ENCODE results near the gene LRP1.

LRP1 gene

DNA sequence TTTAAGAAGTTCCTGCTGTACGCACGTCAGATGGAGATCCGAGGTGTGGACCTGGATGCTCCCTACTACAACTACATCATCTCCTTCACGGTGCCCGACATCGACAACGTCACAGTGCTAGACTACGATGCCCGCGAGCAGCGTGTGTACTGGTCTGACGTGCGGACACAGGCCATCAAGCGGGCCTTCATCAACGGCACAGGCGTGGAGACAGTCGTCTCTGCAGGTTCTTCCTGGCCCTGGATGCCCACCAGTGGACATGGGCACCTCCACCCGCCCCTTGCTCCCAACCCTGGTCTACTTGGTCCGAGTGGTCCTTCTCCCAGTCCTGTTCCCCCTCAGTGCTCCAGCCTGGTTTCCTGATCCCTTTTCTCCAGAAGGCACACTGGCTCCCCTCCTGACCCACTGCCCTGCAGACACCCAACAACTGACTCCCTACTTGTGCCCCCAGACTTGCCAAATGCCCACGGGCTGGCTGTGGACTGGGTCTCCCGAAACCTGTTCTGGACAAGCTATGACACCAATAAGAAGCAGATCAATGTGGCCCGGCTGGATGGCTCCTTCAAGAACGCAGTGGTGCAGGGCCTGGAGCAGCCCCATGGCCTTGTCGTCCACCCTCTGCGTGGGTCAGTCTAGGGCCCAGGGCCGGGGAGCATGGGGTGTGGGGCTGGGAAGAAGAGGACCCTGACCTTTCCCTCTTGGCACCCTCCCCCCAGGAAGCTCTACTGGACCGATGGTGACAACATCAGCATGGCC is 51.2 kb downstream of the LRP1 start:
- TF ChIP-seq CTCF (IDR thresholded peaks at IDR 0.05) (no peak), ZFX (IDR thresholded peaks at IDR 0.05; ENCODE audit: borderline replicate concordance) (no peak)
- no peak overlapping the region for H3K27ac ChIP-seq

DNA sequence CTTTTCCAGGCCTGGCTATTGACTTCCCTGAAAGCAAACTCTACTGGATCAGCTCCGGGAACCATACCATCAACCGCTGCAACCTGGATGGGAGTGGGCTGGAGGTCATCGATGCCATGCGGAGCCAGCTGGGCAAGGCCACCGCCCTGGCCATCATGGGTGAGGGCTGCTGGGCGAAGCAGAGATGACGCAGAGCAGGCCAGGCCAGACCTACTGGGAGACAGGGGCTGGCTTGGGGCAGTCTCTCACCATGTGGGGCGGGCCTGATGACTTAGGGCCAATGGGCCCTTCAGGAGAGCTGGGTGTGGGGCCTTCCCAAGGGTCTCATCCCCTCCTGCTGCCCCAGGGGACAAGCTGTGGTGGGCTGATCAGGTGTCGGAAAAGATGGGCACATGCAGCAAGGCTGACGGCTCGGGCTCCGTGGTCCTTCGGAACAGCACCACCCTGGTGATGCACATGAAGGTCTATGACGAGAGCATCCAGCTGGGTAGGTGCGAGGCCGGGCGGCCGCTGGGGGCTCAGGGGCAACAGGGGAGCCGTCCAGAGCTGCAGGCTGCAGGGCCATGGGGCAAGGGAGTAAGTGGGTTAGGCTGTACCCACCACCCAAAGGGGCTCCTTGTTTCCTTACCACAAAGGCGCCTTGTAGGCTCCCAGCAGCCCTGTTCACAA is 52.2 kb downstream of the LRP1 start:
- no peak for TF ChIP-seq CTCF (IDR thresholded peaks at IDR 0.05)
- TF ChIP-seq ZFX (IDR thresholded peaks at IDR 0.05; ENCODE audit: borderline replicate concordance), result no peak
- no peak overlapping the region for H3K27ac ChIP-seq

- no peak for TF ChIP-seq CTCF (IDR thresholded peaks at IDR 0.05)
- no peak for TF ChIP-seq ZFX (IDR thresholded peaks at IDR 0.05; ENCODE audit: borderline replicate concordance)
- no peak overlapping the region for H3K27ac ChIP-seq
Observed at GRCh38 chr12:57181072-57181471, 52.8 kb downstream of the LRP1 start.

- no peak overlapping the region for H3K27ac ChIP-seq
- no peak for TF ChIP-seq CTCF (IDR thresholded peaks at IDR 0.05)
- no peak for TF ChIP-seq ZFX (IDR thresholded peaks at IDR 0.05; ENCODE audit: borderline replicate concordance)
Observed at GRCh38 chr12:57181561-57182155, 53.4 kb downstream of the LRP1 start.

GRCh38 chr12:57182918-57183575 is 54.8 kb downstream of the LRP1 start:
- TF ChIP-seq CTCF (IDR thresholded peaks at IDR 0.05), result peak; percentile 98
- TF ChIP-seq ZFX (IDR thresholded peaks at IDR 0.05; ENCODE audit: borderline replicate concordance), result no peak
- H3K27ac ChIP-seq, result no peak overlapping the region

DNA sequence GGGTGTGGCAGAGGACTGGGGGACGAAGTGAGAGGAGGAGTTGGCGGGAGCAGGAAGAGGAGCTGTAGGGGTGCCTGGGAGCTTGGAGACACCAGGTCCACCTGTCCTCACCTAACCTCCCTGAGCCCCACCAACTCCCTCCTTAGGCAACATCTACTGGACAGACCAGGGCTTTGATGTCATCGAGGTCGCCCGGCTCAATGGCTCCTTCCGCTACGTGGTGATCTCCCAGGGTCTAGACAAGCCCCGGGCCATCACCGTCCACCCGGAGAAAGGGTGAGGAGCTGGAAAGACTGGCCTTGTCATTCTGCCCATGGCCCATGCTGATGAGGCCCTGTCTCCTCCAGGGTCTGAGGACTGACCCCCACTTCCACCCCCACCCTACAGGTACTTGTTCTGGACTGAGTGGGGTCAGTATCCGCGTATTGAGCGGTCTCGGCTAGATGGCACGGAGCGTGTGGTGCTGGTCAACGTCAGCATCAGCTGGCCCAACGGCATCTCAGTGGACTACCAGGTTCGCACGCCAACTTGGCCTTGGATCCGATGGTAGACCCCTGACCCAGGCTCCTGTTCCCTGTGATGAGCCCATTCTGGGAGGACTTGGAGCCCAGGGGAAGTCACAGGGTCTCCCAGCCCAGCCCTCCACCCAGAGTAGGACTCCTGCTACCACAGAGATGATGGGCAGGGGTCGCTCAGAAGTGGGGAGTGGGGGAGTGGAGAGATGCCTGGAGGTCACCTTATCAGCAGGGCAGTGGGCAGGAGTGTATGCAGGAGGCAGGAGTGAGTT is 55.8 kb downstream of the LRP1 start:
- TF ChIP-seq CTCF (IDR thresholded peaks at IDR 0.05) (no peak), ZFX (IDR thresholded peaks at IDR 0.05; ENCODE audit: borderline replicate concordance) (no peak)
- H3K27ac ChIP-seq, result no peak overlapping the region

All from 22Rv1 (cell line).